HG03565 (cell line): Measurements from ENCODE around the gene RAD50.
"Not testable (repeated sequence)": the region's sequence is repeated elsewhere in the genome, so short reads cannot be mapped to it uniquely, and the experiment has no call there.

Experiments used
- ATAC-seq: cut with Tn5 transposase; IDR thresholded peaks from one replicate; pipeline ENCODE4 v1.9.1; 2021; ENCODE audit warnings: mild to moderate bottlenecking, moderate library complexity; ENCODE audit not compliant: unreplicated experiment

Gene RAD50

GRCh38 chr5:132628814-132629213 lies 72.0 kb downstream of the RAD50 start:
- ATAC-seq, result no peak

- ATAC-seq, result peak; percentile 88
Measured at GRCh38 chr5:132629230-132629944, 72.6 kb downstream of the RAD50 start.

- ATAC-seq, result not testable (repeated sequence)
Measured at GRCh38 chr5:132633587-132633986, 76.8 kb downstream of the RAD50 start.

- no peak for ATAC-seq
Measured at GRCh38 chr5:132635873-132636272, 79.1 kb downstream of the RAD50 start.

GRCh38 chr5:132637241-132637640 lies 80.5 kb downstream of the RAD50 start:
- ATAC-seq, result no peak

- ATAC-seq, result peak; percentile 46
Measured at GRCh38 chr5:132639706-132640130, 82.9 kb downstream of the RAD50 start.

GRCh38 chr5:132640613-132641012 lies 83.8 kb downstream of the RAD50 start:
- ATAC-seq, result no peak

GRCh38 chr5:132641241-132641723 lies 84.5 kb downstream of the RAD50 start:
- peak; percentile 37 for ATAC-seq

GRCh38 chr5:132641841-132642240 lies 85.1 kb downstream of the RAD50 start:
- no peak for ATAC-seq

- no peak for ATAC-seq
Measured at GRCh38 chr5:132644177-132644576, 87.4 kb downstream of the RAD50 start.

- no peak for ATAC-seq
Measured at GRCh38 chr5:132646583-132647266, 89.9 kb downstream of the RAD50 start.

GRCh38 chr5:132647473-132647872 lies 90.7 kb downstream of the RAD50 start:
- ATAC-seq, result no peak

GRCh38 chr5:132648355-132648754 lies 91.6 kb downstream of the RAD50 start:
- ATAC-seq, result no peak

- no peak for ATAC-seq
Measured at GRCh38 chr5:132651838-132652469, 95.2 kb downstream of the RAD50 start.

GRCh38 chr5:132653716-132654115 lies 96.9 kb downstream of the RAD50 start:
- ATAC-seq, result no peak

- ATAC-seq, result no peak
Measured at GRCh38 chr5:132655821-132656773, 99.3 kb downstream of the RAD50 start.

GRCh38 chr5:132656774-132657355 lies 100.1 kb downstream of the RAD50 start:
- no peak for ATAC-seq

- ATAC-seq, result no peak
Measured at GRCh38 chr5:132657676-132658380, 101.1 kb downstream of the RAD50 start, which contains the start of gene IL13. IL13 (plus strand) TSS chr5:132658173; CDS start chr5:132658187, 14 bp downstream.
